SU-DHL-6 (cell line): ENCODE results near the gene PARP2.

Source experiments
- H2AFZ ChIP-seq: fragments of 200-600 bp; sonication (generic); 2 replicates; pipeline ENCODE4 v1.6.1; 2014; ENCODE audit warnings: low read depth, mild to moderate bottlenecking, moderate library complexity, mixed read lengths, antibody characterized with exemption, low read length; ENCODE audit not compliant: severe bottlenecking
- H3F3A ChIP-seq: fragments of 200-600 bp; shearing (Covaris generic); 2 replicates; pipeline ENCODE4 v1.6.0; 2016; ENCODE audit warnings: antibody characterized with exemption, mild to moderate bottlenecking; ENCODE audit not compliant: insufficient read depth
- H3K27ac ChIP-seq: fragments of 200-600 bp; sonication (generic); 2 replicates; pipeline ENCODE4 v1.5.1; 2016; ENCODE audit warnings: low read depth, mild to moderate bottlenecking, low read length, moderate library complexity, mixed read lengths
- H3K27me3 ChIP-seq: fragments of 200-600 bp; sonication (generic), shearing (Covaris generic); 2 replicates; pipeline ENCODE4 v1.6.0; 2014; ENCODE audit warnings: mild to moderate bottlenecking, low read length
- H3K36me3 ChIP-seq: fragments of 200-600 bp; sonication (generic); 2 replicates; pipeline ENCODE4 v1.6.1; 2014; ENCODE audit warnings: mild to moderate bottlenecking, low read length, mixed read lengths
- H3K4me2 ChIP-seq: fragments of 300-600, 200-600 bp; shearing (Covaris generic), sonication (generic); 2 replicates; pipeline ENCODE4 v1.6.0; 2014; ENCODE audit warnings: low read length, low read depth, mild to moderate bottlenecking; ENCODE audit not compliant: poor library complexity, severe bottlenecking
- H3K4me3 ChIP-seq: fragments of 200-600 bp; sonication (generic); 2 replicates; pipeline ENCODE4 v1.5.1; 2014; ENCODE audit warnings: antibody characterized with exemption, low read length, mild to moderate bottlenecking, mixed read lengths; ENCODE audit not compliant: insufficient read depth, poor library complexity, severe bottlenecking
- H3K79me2 ChIP-seq: fragments of 200-600 bp; sonication (generic); 2 replicates; pipeline ENCODE4 v1.6.1; 2014; ENCODE audit warnings: mild to moderate bottlenecking, low read length, moderate library complexity; ENCODE audit not compliant: insufficient read depth
- H3K9ac ChIP-seq: fragments of 200-600 bp; sonication (generic); 2 replicates; pipeline ENCODE4 v1.7.0; 2014; ENCODE audit warnings: mild to moderate bottlenecking, low read length
- H3K9me2 ChIP-seq: fragments of 200-600 bp; sonication (generic); replicated peaks from 2 replicates; pipeline ENCODE4 v1.6.1; 2014; ENCODE audit warnings: low read length; ENCODE audit not compliant: insufficient read depth
- H3K9me3 ChIP-seq: fragments of 200-600 bp; sonication (generic); 2 replicates; pipeline ENCODE4 v1.6.1; 2014; ENCODE audit warnings: low read length, mixed read lengths; ENCODE audit not compliant: insufficient read depth
- H4K20me1 ChIP-seq: fragments of 200-600 bp; sonication (generic); 2 replicates; pipeline ENCODE4 v1.6.1; 2014; ENCODE audit warnings: low read depth, mild to moderate bottlenecking, antibody characterized with exemption, low read length, moderate library complexity, mixed read lengths
- EZH2phosphoT487 ChIP-seq: fragments of 200-600 bp; sonication (generic), shearing (Covaris generic); conservative IDR thresholded peaks from 2 replicates; pipeline ENCODE4 v1.6.1; 2018; ENCODE audit warnings: mild to moderate bottlenecking, antibody characterized with exemption, low read length, moderate library complexity, mixed read lengths
- TF ChIP-seq, protein P1 (sequence below): fragments of 200-600 bp; sonication (generic); IDR thresholded peaks from one replicate; pipeline ENCODE4 v1.5.1; 2017; ENCODE audit warnings: antibody characterized with exemption, mild to moderate bottlenecking, low read length, moderate library complexity; ENCODE audit not compliant: insufficient read depth, poor library complexity, severe bottlenecking

PARP2 gene

GRCh38 chr14:20388159-20388558, 44.7 kb downstream of the PARP2 start:
- Histone ChIP-seq H3K9me3 (no peaks in the 10 kb centered on the region), H3K4me3 (no peak overlapping the region), H3K4me2 (no peak overlapping the region), H2AFZ (no peak overlapping the region), H3K27me3 (no peaks in the 10 kb centered on the region), H3K36me3 (peaks cover 6% of the 10 kb centered on the region; the same call in 1 of the 2 replicates), H3K27ac (no peak overlapping the region), H3K9ac (no peak overlapping the region), H3F3A (no peaks in the 10 kb centered on the region), H4K20me1 (no peaks in the 10 kb centered on the region), H3K9me2 (no peaks in the 10 kb centered on the region), H3K79me2 (no peaks in the 10 kb centered on the region)
- TF ChIP-seq, protein P1, sequence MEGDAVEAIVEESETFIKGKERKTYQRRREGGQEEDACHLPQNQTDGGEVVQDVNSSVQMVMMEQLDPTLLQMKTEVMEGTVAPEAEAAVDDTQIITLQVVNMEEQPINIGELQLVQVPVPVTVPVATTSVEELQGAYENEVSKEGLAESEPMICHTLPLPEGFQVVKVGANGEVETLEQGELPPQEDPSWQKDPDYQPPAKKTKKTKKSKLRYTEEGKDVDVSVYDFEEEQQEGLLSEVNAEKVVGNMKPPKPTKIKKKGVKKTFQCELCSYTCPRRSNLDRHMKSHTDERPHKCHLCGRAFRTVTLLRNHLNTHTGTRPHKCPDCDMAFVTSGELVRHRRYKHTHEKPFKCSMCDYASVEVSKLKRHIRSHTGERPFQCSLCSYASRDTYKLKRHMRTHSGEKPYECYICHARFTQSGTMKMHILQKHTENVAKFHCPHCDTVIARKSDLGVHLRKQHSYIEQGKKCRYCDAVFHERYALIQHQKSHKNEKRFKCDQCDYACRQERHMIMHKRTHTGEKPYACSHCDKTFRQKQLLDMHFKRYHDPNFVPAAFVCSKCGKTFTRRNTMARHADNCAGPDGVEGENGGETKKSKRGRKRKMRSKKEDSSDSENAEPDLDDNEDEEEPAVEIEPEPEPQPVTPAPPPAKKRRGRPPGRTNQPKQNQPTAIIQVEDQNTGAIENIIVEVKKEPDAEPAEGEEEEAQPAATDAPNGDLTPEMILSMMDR = no peak
- TF ChIP-seq EZH2phosphoT487 = no peak

DNA sequence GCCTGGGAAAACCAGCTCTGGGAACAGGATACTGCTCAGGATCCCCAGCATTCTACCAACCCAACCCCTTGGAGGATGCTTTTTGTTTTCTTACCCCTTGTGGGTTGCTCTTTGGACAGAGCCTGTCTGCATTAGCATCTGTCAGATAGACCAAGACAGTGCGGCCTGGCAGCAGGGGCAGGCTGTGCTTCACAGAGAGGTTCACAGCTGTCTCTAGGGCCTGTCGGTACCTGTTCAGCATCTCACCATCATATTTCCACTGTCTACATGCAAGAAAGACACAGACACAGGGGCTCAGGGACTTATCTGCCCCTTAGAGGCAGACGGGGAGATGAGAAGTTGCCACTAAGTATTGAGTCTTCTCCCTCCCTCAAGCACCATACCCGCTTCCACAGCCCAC, 48.1 kb downstream of the PARP2 start:
- H3K9me3 ChIP-seq = no peaks in the 10 kb centered on the region
- no peak overlapping the region for H3K27ac ChIP-seq
- H3K79me2 ChIP-seq = no peaks in the 10 kb centered on the region
- H3K4me3 ChIP-seq = no peak overlapping the region
- H3K9ac ChIP-seq = no peak overlapping the region
- H3K27me3 ChIP-seq = no peaks in the 10 kb centered on the region
- TF ChIP-seq, protein P1 = no peak
- TF ChIP-seq EZH2phosphoT487 = no peak
- H2AFZ ChIP-seq = no peak overlapping the region
- no peak overlapping the region for H3K4me2 ChIP-seq
- no peaks in the 10 kb centered on the region for H4K20me1 ChIP-seq
- peaks cover 6% of the 10 kb centered on the region; the same call in 1 of the 2 replicates for H3K36me3 ChIP-seq
- H3F3A ChIP-seq = no peaks in the 10 kb centered on the region
- H3K9me2 ChIP-seq = no peaks in the 10 kb centered on the region

DNA sequence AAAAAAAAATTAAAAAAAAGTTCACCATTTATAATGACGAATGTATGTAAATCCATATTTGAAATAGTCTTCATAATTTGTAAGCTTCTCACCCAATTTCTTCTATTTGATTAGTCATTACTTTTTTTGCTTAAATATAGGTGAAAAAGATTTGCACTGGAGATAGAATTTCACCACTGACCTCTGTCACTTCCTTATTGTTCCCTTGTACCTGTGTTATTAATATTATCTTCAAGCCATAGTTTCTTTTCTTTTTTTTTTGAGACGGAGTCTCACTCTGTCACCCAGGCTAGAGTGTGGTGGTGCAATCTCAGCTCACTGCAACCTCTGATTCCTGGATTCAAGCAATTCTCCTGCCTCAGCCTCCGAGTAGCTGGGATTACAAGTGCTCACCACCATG, 54.1 kb downstream of the PARP2 start:
- Histone ChIP-seq H3K9ac (no peak overlapping the region), H4K20me1 (no peaks in the 10 kb centered on the region), H3F3A (no peaks in the 10 kb centered on the region), H3K27ac (no peak overlapping the region), H3K36me3 (peaks cover 2% of the 10 kb centered on the region; the same call in 1 of the 2 replicates), H3K79me2 (no peaks in the 10 kb centered on the region), H3K9me3 (no peaks in the 10 kb centered on the region), H2AFZ (no peak overlapping the region), H3K4me3 (no peak overlapping the region), H3K27me3 (no peaks in the 10 kb centered on the region), H3K4me2 (no peak overlapping the region), H3K9me2 (no peaks in the 10 kb centered on the region)
- TF ChIP-seq EZH2phosphoT487 = no peak
- TF ChIP-seq, protein P1 = no peak
